DMS79 (cell line): Measurements from ENCODE around the gene CACNG8.

ENCODE experiments used
- DNase-seq: peaks from one replicate; lab custom pipeline; 2025; lab: John Stamatoyannopoulos, UW

CACNG8 gene

DNA sequence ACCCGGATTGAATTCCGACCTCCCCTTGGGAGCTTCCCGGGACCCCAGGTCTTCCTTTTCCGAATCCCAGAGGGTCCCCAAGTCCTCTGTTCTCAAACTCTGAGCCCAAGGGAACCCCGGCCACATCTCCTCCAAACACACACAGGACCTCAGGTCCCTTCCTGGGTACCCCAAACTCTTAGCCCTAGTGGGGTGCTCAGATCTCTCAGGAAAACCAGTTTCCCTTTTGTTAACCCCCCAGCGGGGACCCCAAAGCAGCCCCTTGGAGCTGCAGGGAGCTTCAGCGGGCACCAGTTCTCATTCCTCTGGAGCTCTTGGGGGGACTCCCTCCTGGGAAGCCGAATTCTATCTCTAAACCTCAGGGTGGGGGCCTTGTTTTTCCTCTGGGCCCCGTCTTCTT is 29.5 kb downstream of the CACNG8 start:
- DNase-seq = no peak

DNA sequence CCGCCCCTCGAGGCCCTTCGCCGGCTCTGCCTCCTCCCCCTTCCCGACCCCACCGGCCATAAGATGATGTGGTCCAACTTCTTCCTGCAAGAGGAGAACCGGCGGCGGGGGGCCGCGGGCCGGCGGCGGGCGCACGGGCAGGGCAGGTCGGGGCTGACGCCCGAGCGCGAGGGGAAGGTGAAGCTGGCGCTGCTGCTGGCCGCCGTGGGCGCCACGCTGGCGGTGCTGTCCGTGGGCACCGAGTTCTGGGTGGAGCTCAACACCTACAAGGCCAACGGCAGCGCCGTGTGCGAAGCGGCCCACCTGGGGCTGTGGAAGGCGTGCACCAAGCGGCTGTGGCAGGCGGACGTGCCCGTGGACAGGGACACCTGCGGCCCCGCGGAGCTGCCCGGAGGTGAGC is 30.1 kb downstream of the CACNG8 start:
- DNase-seq = no peak

DNA sequence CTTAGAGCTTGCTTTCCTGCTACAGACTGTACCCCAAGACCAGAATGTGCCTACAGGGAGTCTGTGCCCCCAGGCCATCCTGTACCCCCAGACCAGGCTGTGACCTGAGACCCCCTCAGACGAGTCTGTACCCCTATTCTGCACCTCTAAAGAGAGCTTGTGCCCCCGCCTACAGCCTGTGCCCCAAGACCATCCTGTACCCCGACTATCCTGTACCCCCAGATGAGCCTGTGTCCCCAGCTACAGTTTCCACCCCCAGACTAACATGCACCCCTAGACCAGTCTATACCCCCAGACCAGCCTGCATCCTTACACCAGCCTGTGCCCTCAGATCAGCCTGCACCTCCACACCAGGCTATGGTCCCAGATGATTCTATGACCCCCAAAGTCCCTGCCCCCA is 30.7 kb downstream of the CACNG8 start:
- no peak for DNase-seq

DNA sequence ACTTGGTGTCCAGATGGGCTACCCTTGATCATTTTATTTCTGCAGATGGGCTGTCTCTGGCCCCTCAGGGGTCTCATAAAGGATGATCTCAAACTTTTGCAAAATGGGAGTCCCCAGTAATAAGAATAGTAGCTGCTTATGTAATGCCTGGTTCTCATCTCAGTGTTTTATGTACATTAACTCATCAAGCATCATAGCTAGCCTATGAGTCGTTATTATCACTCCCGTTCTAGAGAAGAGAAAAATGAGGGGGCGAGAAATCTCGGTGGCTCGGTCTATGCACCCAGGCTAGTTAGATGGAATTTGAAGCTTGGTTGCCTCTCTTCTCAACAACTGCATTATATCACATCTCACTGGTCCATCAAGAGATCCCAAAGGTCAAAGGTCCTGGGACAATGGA is 32.1 kb downstream of the CACNG8 start:
- DNase-seq = no peak

GRCh38 chr19:53998223-53998622 is 35.5 kb downstream of the CACNG8 start:
- no peak for DNase-seq

DNA sequence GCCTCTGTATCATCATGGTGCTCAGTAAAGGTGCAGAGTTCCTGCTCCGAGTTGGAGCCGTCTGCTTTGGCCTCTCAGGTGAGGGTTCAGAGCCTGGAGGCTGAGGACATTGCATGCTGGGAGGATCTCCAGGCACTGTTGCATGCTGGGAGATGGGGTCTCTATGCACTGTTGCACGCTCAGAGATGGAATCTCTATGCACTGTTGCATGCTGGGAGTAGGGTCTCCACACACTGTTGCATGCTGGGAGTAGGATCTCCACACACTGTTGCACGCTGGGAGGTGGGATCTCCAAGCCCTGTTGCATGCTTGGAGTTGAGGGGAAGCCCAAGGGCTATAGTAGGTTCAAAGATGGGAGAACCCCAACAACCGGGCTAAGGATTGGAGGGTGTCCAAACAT is 37.0 kb downstream of the CACNG8 start:
- no peak for DNase-seq

DNA sequence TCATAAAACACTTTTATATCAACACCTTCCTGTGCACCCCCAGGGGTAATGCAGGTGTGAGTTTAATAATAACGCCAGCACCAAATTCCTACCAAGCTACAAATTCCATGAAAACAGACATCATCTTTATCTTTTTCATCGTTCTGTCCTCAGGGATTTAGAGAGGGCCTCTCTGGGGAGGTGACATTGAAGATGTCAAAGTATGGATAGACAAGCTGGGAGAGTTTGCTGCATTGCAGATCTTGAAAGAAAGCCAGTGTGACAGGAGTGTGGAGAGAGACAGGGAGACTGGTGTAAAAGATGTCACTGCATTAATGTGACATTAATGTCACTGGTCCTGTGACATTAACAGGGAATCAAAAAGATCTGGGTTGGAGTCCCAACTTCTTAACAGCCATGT is 38.8 kb downstream of the CACNG8 start:
- no peak for DNase-seq

GRCh38 chr19:54002495-54003315 is 40.0 kb downstream of the CACNG8 start:
- DNase-seq = no peak

DNA sequence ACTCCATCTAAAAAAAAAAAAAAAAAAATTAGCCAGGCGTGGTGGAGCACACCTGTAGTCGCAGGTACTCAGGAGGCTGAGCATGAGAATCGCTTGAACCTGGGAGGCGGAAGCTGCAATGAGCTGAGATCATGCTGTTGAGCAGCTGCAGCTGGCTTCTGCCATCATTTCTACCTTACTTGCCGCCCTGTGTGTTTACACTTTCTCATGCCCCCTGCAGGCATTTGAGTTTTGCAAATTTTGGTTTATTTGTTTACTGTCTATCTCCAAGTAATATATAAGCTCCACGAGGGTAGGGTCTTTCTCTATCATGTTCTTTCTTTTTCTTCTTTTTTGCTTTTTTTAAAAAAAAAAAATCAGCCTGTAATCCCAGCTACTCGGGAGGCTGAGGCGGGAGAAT is 46.7 kb downstream of the CACNG8 start:
- no peak for DNase-seq

DNA sequence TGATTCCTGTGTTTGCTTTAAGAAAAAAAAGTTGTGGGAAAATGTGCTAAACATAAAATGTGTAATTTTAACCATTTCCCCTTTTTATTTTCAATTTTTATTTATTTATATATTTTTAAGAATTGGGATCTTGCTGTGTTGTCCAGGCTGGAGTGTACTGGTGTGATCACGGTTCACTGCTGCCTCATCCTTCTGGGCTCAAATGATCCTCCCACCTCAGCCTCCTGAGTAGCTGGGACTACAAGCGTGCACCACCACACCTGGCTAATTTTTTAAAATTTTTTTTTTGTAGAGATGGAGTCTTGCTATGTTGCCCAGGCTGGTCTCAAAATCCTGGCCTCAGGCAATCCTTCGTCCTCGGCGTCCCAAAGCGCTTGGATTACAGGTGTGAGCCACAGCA is 47.7 kb downstream of the CACNG8 start:
- DNase-seq = no peak

DNA sequence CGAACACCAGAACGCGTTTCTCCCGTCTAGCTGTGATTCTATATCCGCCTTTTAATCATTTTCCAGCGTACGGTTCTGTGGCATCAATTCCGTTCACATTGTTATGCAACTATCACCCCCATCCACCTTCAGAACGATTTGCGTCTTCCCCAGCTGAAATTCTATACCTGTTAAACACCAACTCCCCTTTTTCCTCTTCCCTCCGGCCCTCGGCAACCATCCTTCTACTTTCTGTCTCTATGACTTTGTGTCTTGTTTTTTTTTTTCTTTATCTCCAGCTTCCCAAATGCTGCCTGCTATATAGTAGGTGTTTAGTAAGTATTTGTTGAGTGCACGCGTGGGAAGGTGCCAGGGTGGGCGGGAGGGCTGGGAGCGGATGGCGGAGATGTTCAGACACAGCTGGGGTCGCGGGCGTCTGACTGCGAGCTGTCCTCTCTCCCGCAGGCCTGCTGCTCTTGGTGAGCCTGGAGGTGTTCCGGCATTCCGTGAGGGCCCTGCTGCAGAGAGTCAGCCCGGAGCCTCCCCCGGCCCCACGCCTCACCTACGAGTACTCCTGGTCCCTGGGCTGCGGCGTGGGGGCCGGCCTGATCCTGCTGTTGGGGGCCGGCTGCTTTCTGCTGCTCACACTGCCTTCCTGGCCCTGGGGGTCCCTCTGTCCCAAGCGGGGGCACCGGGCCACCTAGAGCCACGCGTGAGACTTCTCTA is 48.9 kb downstream of the CACNG8 start:
- DNase-seq = no peak

DNA sequence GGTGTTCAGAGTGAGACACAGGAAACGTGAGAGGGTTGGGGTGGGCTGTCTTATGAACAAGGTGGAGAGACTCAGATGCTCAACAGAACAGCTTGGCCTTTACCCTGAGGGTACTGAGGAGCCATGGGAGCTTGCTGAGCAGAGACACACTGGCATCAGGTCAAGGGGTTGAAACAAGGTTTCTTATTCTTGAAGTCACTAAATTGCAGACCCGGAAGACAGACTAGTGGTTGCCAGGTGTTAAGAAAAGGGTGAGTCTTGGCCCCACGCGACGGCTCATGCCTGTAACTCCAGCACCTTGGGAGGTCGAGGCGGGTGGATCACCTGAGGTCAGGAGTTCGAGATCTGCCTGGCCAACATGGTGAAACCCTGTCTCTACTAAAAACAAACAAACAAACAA is 51.1 kb downstream of the CACNG8 start:
- no peak for DNase-seq

GRCh38 chr19:54014920-54015560 is 52.3 kb downstream of the CACNG8 start:
- DNase-seq = peak; percentile 71

DNA sequence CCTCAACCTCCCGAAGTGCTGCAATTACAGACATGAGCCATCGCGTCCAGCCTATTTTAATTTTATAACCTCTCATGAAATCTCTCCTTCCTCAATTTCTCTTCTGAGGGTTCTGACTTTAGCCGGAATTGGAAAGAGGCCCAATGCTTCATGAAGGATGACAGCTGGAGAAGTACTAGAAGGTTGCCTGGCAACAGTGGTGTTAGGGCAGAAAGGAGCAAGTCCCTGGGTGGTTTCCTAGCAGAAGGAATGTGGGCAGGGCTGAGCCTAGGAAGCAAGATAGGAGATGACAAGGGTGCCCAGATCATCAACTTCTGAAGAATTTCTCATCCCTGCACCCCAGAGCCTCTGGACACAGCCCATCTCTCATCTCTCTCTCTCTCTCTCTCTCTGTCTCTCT is 54.5 kb downstream of the CACNG8 start:
- DNase-seq = peak; percentile 90

DNA sequence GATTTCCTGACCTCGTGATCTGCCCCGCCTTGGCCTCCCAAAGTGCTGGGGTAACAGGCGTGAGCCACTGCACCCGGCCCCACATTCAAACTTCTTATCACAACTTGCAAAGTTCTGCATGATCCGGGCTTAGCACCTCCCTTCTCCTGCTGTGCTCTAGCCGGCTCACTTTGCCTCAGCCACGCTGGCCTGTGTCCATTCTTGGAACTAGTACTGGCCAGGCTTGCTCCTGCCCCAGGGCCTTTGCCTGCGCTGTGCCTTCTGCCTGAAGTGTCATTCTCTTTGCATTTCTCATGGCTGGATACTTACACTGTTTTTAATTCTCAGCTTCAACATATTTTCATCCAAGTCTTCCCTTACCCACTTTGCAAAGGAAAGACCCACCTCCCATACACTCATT is 58.6 kb downstream of the CACNG8 start:
- DNase-seq = no peak

DNA sequence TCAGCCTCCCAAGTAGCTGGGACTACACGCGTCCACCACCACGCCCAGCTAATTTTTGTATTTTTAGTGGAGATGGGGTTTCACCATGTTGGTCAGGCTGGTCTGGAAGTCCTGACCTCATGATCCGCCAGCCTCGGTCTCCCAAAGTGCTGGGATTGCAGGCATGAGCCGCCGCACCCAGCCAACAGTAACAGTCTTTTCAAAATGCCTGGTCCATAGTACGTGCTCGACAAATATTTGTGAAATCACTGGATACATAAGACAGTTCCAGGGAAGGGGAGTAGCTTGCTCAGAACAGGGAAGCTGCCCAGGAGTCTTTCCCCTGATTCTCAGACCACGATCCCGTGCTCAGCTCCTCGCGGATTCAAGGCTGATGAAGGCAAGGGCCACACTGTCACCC is 59.2 kb downstream of the CACNG8 start:
- no peak for DNase-seq

GRCh38 chr19:54023191-54023590 is 60.5 kb downstream of the CACNG8 start:
- DNase-seq = no peak

- DNase-seq = no peak
Measured at GRCh38 chr19:54024660-54025059, 61.9 kb downstream of the CACNG8 start.

DNA sequence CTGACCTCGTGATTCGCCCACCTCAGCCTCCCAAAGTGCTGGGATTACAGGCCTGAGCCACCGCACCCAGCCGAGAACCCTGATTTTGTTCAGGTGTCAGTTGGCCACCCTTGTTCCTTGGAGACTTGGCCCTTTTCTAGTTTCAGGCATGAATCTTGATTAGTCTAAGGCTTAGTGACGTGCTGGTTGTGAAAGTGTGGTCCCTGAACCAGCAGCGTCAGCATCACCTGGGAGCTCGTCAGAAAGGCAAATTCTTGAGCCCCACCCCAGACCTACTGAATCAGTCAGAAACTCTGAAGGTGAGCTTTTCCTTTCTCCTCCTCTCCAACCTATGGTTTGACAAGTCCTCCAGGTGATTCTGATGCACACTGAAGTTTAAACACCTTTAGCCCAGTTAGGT is 63.9 kb downstream of the CACNG8 start:
- no peak for DNase-seq

DNA sequence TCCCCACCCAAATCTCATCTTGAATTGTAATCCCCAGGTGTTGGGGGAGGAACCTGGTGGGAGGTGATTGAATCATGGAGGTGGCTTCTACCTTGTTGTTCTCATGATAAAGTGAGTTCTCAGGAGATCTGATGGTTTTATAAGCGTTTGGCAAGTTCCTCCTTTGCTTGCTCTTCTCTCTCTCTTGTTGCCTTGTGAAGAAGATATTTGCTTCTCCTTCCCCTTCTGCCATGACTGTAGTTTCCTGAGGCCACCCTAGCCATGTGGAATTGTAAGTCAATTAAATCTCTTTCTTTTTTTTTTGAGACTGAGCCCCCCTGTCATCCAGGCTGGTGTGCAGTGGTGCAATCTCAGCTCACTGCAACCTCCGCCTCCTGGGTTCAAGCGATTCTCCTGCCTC is 66.6 kb downstream of the CACNG8 start:
- no peak for DNase-seq

GRCh38 chr19:54029930-54030490 is 67.3 kb downstream of the CACNG8 start:
- peak; percentile 17 for DNase-seq

- no peak for DNase-seq
Measured at GRCh38 chr19:54030895-54031586, 68.3 kb downstream of the CACNG8 start.
